HG02973 (cell line): ENCODE results near the gene MRPS12.

Experiments used
- ATAC-seq: cut with Tn5 transposase; IDR thresholded peaks from one replicate; pipeline ENCODE4 v1.9.1; 2021; ENCODE audit warnings: moderate library complexity; ENCODE audit not compliant: unreplicated experiment

Gene MRPS12

DNA sequence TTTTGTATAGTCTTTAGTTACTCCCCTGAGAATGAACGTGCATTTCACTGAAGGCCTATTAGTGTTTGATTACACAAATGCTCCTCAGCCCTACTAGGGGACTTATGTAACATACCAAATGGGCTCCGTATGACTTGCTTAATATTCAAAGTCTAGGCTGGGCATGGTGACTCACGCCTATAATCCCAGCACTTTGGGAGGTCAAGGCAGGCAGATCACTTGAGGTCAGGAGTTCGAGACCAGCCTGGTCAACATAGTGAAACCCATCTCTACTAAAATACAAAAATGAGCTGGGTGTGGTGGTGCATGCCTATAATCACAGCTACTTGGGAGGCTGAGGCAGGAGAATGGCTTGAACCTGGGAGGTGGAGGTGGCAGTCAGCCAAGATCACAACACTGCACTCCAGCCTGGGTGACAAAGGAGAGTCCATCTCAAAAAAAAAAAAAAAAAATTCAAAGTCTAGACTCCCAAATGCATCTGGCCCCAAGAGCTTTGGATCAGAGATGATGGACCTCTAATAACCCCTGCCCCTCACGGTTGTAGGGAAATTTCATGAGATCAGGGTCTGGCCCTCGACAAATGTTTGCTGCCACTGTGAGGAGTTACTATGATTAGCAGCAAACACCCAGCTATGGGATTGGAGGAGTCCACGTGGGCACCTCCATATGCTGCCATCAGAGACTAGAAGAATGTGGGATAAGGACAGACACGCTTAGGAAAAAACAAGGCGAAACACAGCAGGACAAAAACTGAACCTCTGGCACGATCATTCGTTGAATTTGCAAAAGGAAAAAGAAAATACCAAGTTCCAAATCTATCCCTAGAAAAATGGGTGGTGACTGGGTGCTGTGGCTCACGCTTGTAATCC lies 40.2 kb downstream of the MRPS12 start:
- ATAC-seq: no peak

DNA sequence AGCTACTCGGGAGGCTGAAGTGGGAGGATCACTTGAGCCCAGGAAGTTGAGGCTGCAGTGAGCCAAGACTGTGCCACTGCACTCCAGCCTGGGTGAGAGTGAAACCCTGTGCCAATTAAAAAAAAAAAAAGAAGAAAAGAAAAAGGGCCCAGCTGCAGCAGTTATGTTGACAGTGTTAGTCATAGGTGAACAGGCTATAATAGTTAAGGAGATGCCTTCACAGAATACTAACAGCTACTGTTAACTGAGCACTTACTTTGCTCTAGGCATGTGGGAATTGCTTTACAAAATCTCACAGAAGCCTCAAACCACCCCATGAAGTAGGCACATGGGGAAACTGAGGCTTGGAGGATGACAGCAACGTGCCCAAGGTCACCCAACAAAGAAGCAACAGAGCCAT lies 40.9 kb downstream of the MRPS12 start:
- no peak for ATAC-seq

DNA sequence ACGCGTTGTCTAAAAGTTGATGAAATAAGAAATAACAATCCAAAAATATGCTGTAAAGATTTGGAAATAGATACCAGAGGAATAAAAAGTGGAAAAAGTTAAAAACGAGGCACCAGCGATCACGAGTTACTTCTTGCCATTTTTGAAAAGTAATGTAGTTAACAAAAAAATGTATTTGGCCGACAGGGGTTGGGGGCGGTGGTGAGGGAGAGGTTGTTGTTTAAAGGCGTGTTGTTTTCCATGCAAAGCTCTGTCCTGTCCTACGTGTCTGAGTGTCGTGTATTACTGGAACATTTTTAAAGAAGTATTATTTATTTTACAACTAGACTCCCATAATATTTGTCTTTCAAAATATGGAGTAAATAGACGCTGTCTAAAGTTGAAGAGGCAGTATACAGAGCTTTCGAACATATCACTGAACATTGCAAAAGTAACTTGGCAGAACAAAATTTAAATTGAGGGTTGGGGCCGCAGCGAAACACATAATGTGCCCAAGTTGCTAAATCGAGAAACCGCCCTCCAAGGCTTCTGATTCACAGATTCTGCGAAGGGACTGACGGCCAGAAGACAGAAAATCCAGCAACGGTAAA lies 44.0 kb downstream of the MRPS12 start:
- no peak for ATAC-seq

DNA sequence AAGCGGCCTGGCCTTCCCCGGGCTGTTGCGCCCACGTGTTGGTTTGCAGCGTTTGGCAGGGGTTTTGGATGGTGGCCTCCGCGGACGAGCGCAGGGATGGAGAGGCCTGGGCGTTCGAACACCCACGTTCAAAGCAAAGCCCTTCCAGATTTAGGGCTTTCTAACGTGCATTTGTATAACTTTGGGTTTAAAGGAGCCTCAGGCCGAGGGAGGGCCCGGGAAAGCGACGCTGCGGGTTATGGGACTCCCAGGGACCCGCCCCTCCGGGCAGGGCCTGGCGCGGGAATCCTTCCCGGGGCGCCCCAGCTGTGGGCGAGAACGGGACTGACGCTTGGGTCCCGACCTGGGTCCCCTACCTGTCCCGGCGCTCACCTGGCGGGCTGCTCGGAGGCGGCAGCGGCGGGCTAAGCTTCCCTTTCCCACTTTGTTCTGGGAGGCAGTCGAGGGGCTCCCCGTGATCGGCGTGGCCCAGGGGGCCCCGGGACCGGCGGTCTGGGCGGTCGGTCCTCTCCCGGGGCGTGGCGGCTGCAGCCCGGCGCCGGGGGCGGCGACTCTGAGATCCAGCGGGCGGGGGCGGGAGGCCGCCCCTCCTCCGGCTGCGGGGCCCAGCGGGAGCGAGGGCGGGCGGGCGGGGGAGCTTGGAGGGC lies 44.6 kb downstream of the MRPS12 start, which contains the start of gene FBXO17:
FBXO17 (minus strand) TSS at position 529 of the 647 bp plus-strand sequence. CDS start 25,423 bp downstream, outside the sequence.
- no peak for ATAC-seq

DNA sequence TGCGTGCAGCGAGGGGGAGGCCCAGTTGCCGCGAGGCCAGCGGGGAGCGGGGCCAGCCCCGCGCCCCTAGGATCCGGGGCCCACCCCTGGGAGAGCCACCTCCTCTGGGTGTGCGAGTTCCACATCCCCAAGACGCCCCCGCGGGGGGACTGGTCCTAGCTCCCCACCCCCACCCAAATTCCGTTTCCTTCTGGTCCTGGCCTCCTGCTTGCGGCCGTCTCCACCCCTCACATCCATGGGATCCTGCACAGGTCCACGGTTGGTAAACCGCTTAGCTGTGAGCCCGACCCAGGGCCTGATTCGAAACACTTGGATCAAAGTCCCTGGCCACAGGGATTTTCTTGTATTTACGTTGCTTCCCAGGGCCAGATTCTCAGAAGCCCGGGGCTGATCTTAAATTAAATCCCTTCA lies 45.1 kb downstream of the MRPS12 start:
- ATAC-seq: no peak

DNA sequence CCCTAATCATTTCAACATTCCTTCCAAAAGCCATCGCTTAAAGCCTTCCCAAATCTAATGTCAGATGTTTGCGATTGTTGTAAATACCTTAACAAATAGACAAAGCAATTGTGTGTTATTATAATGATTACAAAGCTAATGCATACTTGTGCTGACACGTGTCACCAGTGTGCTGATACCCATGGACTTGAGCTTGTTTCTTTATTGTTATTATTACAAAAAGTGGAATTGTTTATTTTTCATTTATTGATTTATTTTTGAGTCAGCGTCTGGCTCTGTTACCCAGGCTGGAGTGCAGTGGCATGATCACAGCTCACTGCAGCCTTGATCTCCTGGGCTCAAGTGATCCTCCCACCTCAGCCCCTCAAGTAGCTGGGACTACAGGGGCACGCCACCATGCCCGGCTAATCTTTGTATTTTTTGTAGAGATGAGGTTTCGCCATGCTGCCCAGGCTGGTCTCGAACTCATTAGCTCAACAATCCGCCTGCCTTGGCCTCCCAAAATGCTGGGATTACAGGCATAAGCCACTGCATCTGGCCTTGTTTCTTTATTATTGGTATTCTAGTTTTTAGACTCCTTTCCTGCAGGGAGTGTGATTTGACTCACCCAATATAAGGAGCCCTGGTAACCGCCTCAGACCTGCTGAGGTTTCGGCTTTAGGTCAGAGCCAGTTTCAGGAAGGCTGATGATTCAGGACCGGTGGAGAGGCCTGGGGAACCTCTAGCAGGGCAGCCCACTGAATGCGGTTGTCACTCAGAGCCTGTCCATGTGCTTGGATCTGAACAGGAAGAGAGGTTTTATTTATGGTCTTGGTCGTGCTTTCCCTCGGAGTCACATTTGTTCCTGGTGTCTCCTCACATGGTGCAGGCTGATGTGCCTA lies 46.9 kb downstream of the MRPS12 start:
- ATAC-seq: peak; percentile 73

DNA sequence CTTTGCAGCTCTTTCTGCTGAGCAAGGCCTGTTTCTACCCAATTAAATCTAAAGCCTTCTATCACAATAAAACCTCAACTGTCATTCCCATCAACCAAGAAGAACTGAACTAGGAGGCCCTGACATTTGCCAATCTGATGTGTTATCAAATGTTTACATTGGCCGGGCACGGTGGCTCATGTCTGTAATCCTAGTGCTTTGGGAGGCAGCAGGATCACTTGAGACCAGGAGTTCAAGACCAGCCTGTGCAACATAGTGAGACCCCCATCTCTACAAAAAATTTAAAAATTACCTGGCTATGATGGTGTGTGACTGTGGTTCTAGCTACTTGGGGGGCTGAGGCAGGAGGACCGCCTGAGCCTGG lies 47.6 kb downstream of the MRPS12 start:
- ATAC-seq: no peak

DNA sequence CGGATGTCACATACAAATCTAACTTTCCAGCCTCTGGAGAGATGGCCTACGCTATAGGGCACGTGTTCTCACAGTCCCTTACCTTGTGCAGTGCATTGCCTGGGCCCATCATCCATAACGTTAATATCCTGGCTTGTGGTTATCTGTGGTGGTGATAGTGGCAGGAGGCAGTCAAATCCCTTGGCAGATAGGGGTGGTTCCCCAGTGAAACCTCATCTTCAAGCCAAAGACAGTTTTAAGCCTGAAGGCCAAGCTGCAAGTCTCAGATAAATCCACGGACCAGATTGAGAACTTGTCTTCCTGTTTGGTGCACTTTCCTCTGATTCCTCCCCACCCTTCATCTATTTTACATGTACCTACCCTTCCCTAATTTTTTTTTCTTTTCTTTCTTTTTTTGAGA lies 49.1 kb downstream of the MRPS12 start:
- ATAC-seq: no peak

DNA sequence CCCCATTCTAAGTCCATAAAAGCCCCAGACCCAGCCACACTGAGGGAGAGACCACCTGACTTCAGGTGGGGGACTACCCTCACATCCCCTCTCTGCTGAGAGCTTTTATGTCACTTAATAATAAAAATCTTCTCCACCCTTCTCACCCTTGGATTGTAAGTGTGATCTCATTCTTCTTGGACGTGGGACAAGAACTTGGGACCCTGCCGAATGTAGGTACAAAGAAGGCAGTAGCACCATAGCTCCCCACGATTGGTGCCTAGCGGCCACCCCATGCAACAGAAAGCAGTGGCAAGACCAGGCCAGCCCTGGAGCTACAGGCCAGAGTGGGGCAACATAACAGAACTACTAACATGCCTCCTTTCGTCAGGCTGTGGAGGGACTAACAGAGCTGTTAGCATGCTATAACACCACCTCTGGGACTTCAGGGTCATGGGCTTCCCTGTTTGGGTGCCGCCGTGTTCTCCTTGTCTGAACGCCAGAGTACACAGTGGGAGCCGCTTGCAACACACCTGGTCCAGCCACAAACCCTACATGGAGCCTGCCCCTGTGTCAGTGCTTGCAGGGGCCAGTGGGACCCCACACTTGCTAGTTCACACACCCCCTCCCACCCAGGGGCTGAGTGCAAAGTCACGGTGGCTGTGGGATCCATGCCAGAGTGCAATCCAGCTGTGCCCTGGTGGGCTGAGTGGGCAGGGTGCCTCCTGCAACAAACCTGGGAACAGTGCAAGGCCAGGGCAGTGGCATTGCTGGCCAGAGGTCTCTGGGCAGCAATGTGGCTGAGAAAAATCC lies 50.0 kb downstream of the MRPS12 start:
- ATAC-seq: no peak
